K562 (cell line): Measurements from ENCODE around the gene CCM2. TPM values are rescaled to one million over a fixed set of nuclear protein-coding genes. Genes with fewer than 3 reads are reported as not detected.

Experiments used
- ATAC-seq: fragments of 200-7000 bp; cut with Tn5 transposase; 3 replicates; pipeline ENCODE4 v1.9.1; 2020; ENCODE audit warnings: moderate library complexity
- BruUV-seq: library from RNA; stranded (reverse); fragments of 400-500 nt; replicated peaks from 2 replicates; lab custom pipeline; 2021; lab: Mats Ljungman, UMichigan
- CTCF ChIA-PET: fragments of 300-600 bp; formaldehyde crosslinking; extraction: SDS; loops from one replicate; lab custom pipeline; 2021; ENCODE audit warnings: low intra/inter-chr PET ratio; lab: Yijun Ruan, JAX
- POLR2A ChIA-PET: fragments of 300-600, 350-650 bp; sonication (Branson Sonifier 250); formaldehyde crosslinking; extraction: SDS; loops from one replicate; lab custom pipeline; 2021; ENCODE audit warnings: antibody characterized with exemption, inconsistent platforms; lab: Yijun Ruan, JAX
- DNase-seq, 4 experiments: peaks; one replicate each; pipeline versions ENCODE4 v3.0.0 to v3.0.0-alpha.2; 2011 to 2018; ENCODE audit warnings: low spot score in 3 of 4, mixed read lengths in 3 of 4; ENCODE audit errors: extremely low read depth in 1 of 4
- FAIRE-seq: peaks from 2 replicates; lab custom pipeline; 2011; peaks lifted over from hg19 to GRCh38; lab: Jason Lieb, UNC
- H2AFZ ChIP-seq: 2 replicates; pipeline ENCODE4 v1.6.0; 2011; ENCODE audit warnings: low read depth, low read length, control low read depth, inconsistent platforms
- H3K27ac ChIP-seq: fragments of 200-600 bp; 3 replicates; pipeline ENCODE4 v1.8.0; 2011; ENCODE audit warnings: low read depth, mild to moderate bottlenecking, control low read depth, inconsistent platforms, low read length, moderate library complexity, mixed read lengths; ENCODE audit errors: extremely low read depth
- H3K27me3 ChIP-seq, 2 experiments: fragments of 300-600 bp in 1 of 2; 2 replicates in 1 of 2; 3 replicates in 1 of 2; pipeline versions ENCODE4 v1.6.0 to v1.8.0; 2011; ENCODE audit warnings: inconsistent platforms in 2 of 2, low read length in 2 of 2, mild to moderate bottlenecking in 1 of 2, mixed read lengths in 1 of 2, moderate library complexity in 1 of 2; ENCODE audit not compliant: control insufficient read depth in 2 of 2, insufficient read depth in 2 of 2
- H3K36me3 ChIP-seq: fragments of 300-600 bp; 3 replicates; pipeline ENCODE4 v1.8.0; 2011; ENCODE audit warnings: mild to moderate bottlenecking, low read length, inconsistent platforms; ENCODE audit not compliant: control insufficient read depth, insufficient read depth
- H3K4me1 ChIP-seq, 2 experiments: fragments of 200-600 bp in 1 of 2; replicated peaks in 1 of 2; 2 replicates in 1 of 2; 3 replicates in 1 of 2; pipeline versions ENCODE4 v1.5.1 to v1.8.0; 2011; ENCODE audit warnings: inconsistent platforms in 2 of 2, low read length in 2 of 2, mild to moderate bottlenecking in 1 of 2, mixed read lengths in 1 of 2, moderate library complexity in 1 of 2; ENCODE audit not compliant: control insufficient read depth in 2 of 2, insufficient read depth in 2 of 2
- H3K4me2 ChIP-seq: 2 replicates; pipeline ENCODE4 v1.6.1; 2011; ENCODE audit warnings: low read length, control low read depth, inconsistent platforms, mixed read lengths; ENCODE audit not compliant: insufficient read depth
- H3K4me3 ChIP-seq: fragments of 200-600 bp; sonication (generic), shearing (Covaris generic); 2 replicates; pipeline ENCODE4 v1.5.1; 2016; ENCODE audit warnings: control low read depth, inconsistent platforms
- H3K79me2 ChIP-seq: fragments of 200-600 bp; 3 replicates; pipeline ENCODE4 v1.8.0; 2011; ENCODE audit warnings: low read length, inconsistent platforms; ENCODE audit not compliant: control insufficient read depth, insufficient read depth
- H3K9ac ChIP-seq, 2 experiments: 2 replicates each; pipeline versions ENCODE4 v1.6.0 to v1.6.1; 2011; ENCODE audit warnings: low read depth in 2 of 2, low read length in 2 of 2, control low read depth in 1 of 2, inconsistent platforms in 1 of 2, mild to moderate bottlenecking in 1 of 2, mixed read lengths in 1 of 2; ENCODE audit not compliant: insufficient read depth in 1 of 2
- H3K9me1 ChIP-seq: one replicate; pipeline ENCODE4 v1.6.0; 2011; ENCODE audit warnings: inconsistent platforms, mild to moderate bottlenecking, low read length, moderate library complexity; ENCODE audit not compliant: control insufficient read depth, insufficient read depth
- H3K9me3 ChIP-seq: replicated peaks from 2 replicates; pipeline ENCODE4 v1.5.1; 2011; ENCODE audit warnings: low read depth, low read length, inconsistent platforms; ENCODE audit not compliant: control insufficient read depth, insufficient read depth
- H4K20me1 ChIP-seq: replicated peaks from 2 replicates; pipeline ENCODE4 v1.6.1; 2011; ENCODE audit warnings: low read length, inconsistent platforms, mixed read lengths; ENCODE audit not compliant: control insufficient read depth, insufficient read depth
- CBFB ChIP-seq: sonication (generic); formaldehyde crosslinking; IDR thresholded peaks from 2 replicates; pipeline ENCODE4 v1.4.0; 2020; ENCODE audit warnings: mild to moderate bottlenecking, missing genetic modification reagents
- CCAR2 ChIP-seq: fragments of 200-400 bp; formaldehyde crosslinking; IDR thresholded peaks from 2 replicates; pipeline ENCODE4 v1.6.1; 2017; ENCODE audit warnings: mild to moderate bottlenecking, low read depth, low read length
- MED1 ChIP-seq: sonication (generic); formaldehyde crosslinking; IDR thresholded peaks from 2 replicates; pipeline ENCODE4 v1.8.1; 2023; ENCODE audit warnings: missing genetic modification reagents, borderline replicate concordance
- MXI1 ChIP-seq: IDR thresholded peaks from 2 replicates; pipeline ENCODE4 v1.6.1; 2011; ENCODE audit warnings: low read depth, mild to moderate bottlenecking, improper control_type of control experiment, low read length
- NCOA2 ChIP-seq, 2 experiments: fragments of 450-650 bp; IDR thresholded peaks; 2 replicates each; pipeline ENCODE4 v1.6.1; 2018; ENCODE audit warnings: mild to moderate bottlenecking in 2 of 2, moderate library complexity in 1 of 2; ENCODE audit not compliant: partially characterized antibody in 2 of 2
- NELFE ChIP-seq: IDR thresholded peaks from 2 replicates; pipeline ENCODE4 v1.6.1; 2011; ENCODE audit warnings: mild to moderate bottlenecking; ENCODE audit not compliant: insufficient read depth, insufficient read length
- NR4A1 ChIP-seq, 2 experiments: fragments of 250-450 bp in 1 of 2; fragments of 450-650 bp in 1 of 2; sonication (Bioruptor Pico) in 1 of 2; IDR thresholded peaks; 2 replicates each; pipeline versions ENCODE4 v1.4.0 to v1.6.1; 2016 to 2020; ENCODE audit warnings: mild to moderate bottlenecking in 2 of 2, missing compliant biosample characterization in 1 of 2, missing genetic modification characterization in 1 of 2, moderate library complexity in 1 of 2
- POLR3A ChIP-seq: IDR thresholded peaks from 2 replicates; pipeline ENCODE4 v1.6.1; 2011; ENCODE audit warnings: borderline replicate concordance, mild to moderate bottlenecking, moderate library complexity; ENCODE audit not compliant: insufficient read length, insufficient read depth; ENCODE audit errors: extremely low read depth
- RFX7 ChIP-seq: fragments of 250-450 bp; sonication (Bioruptor Pico); IDR thresholded peaks from 2 replicates; pipeline ENCODE4 v1.5.1; 2021; ENCODE audit warnings: mild to moderate bottlenecking
- SAFB2 ChIP-seq: fragments of 200-400 bp; formaldehyde crosslinking; IDR thresholded peaks from 2 replicates; pipeline ENCODE4 v1.6.1; 2018; ENCODE audit warnings: borderline replicate concordance, low read length, low read depth, moderate library complexity; ENCODE audit not compliant: severe bottlenecking
- SETDB1 ChIP-seq: IDR thresholded peaks from one replicate; pipeline ENCODE4 v1.6.1; 2012; ENCODE audit warnings: low read length, control low read depth, inconsistent platforms
- SP2 ChIP-seq: IDR thresholded peaks from 2 replicates; pipeline ENCODE4 v1.6.1; 2011; ENCODE audit warnings: mild to moderate bottlenecking, low read depth, low read length, moderate library complexity; ENCODE audit not compliant: poor library complexity, severe bottlenecking; ENCODE audit errors: extremely low read depth
- SRSF9 ChIP-seq: fragments of 200-400 bp; formaldehyde crosslinking; IDR thresholded peaks from 2 replicates; pipeline ENCODE4 v1.6.1; 2017; ENCODE audit warnings: low read depth, low read length, borderline replicate concordance
- XRCC5 ChIP-seq: fragments of 200-400 bp; formaldehyde crosslinking; IDR thresholded peaks from 2 replicates; pipeline ENCODE4 v1.6.1; 2017; ENCODE audit warnings: low read depth, mild to moderate bottlenecking, low read length
- ZKSCAN3 ChIP-seq: fragments of 250-450 bp; sonication (Bioruptor Pico); IDR thresholded peaks from 2 replicates; pipeline ENCODE4 v1.4.0; 2020
- ZNF224 ChIP-seq: sonication (generic); formaldehyde crosslinking; IDR thresholded peaks from 2 replicates; pipeline ENCODE4 v1.8.0; 2022; ENCODE audit warnings: mild to moderate bottlenecking, missing genetic modification reagents
- ZNF696 ChIP-seq: fragments of 250-450 bp; sonication (Bioruptor Pico); conservative IDR thresholded peaks from 2 replicates; pipeline ENCODE4 v1.4.0; 2020; ENCODE audit warnings: mild to moderate bottlenecking, moderate library complexity
- ZNF778 ChIP-seq: fragments of 450-650 bp; formaldehyde crosslinking; IDR thresholded peaks from 2 replicates; pipeline ENCODE4 v1.4.0; 2020; ENCODE audit warnings: mild to moderate bottlenecking, moderate library complexity
- WGBS: fragments of 100-300 bp; shearing (Covaris generic); methylation state at CpG from one replicate; pipeline ENCODE4 v1.1.6; 2016; ENCODE audit warnings: low coverage, mixed read lengths; ENCODE audit not compliant: insufficient coverage; ENCODE audit errors: missing lambda C conversion rate; 5-methylcytosine and 5-hydroxymethylcytosine counted together
- in situ Hi-C: fragments of 300-500 bp; cut with MboI; formaldehyde crosslinking; loops from 4 replicates; pipeline ENCODE4 v1.15.0; 2018; ENCODE audit warnings: inconsistent platforms, mixed read lengths
- intact Hi-C: fragments of 100-400 bp; cut with micrococcal nuclease; formaldehyde crosslinking; loops from 2 replicates; pipeline ENCODE4 v1.14.2; 2022
- polyA plus RNA-seq, 8 experiments: library from polyadenylated mRNA; depleted of rRNA in 4 of 8; stranded (reverse) in 5 of 8; unstranded in 3 of 8; fragments of >200 nt; fragmentation: Nextera tagmentation in 2 of 8; fragmentation: Illumina TruSeq in 1 of 8; extraction: Ambion mirVana in 2 of 8; extraction: Trizol in 1 of 8; gene quantifications; 2 replicates each; pipeline versions ENCODE4 v1.2.1 to v1.2.3, GENCODE V29; 2011 to 2014; ENCODE audit warnings: inconsistent platforms in 1 of 8, missing spikeins in 1 of 8
- total RNA-seq, 7 experiments: library from RNA; depleted of rRNA in 6 of 7; stranded (reverse); fragments of >200 nt in 6 of 7; fragmentation: Illumina TruSeq in 2 of 7; extraction: Trizol in 2 of 7; gene quantifications; 2 replicates each; pipeline versions ENCODE4 v1.2.1 to v1.2.3, GENCODE V29; 2011 to 2021; ENCODE audit warnings: low replicate concordance in 1 of 7

CCM2 gene
- total and polyA plus RNA-seq, 9 of the 15 experiments (the other 6 are each of a cell fraction or from before 2014, with no cell fraction given): 0.41 to 38.6 (median 25.9) TPM

DNA sequence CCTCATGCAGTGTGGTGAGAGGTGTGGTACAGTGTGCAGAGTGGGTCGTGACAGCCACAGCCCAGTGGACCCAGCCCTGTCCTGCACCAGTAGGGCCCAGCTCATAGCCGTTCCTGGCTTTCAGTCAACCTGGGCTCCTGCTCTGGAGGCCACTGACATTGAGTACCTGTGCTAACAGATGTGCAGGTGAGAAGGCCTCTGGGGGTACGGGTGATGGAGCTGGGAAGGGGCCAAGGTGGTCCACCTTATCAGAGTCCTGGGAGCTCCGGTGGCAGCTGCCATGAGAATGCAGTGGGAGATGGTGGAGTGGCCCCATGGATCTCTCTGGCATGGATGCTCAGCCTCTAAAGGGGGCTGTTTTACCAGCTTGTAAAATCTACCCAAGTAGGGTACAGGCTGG lies 117.6 kb downstream of the CCM2 start:
- Histone ChIP-seq H2AFZ (no peak overlapping the region), H3K4me2 (no peak overlapping the region), H3K27ac (no peak overlapping the region), H3K9me3 (no peaks in the 10 kb centered on the region), H3K9me1 (no peaks in the 10 kb centered on the region), H3K4me3 (no peak overlapping the region), H3K36me3 (no peaks in the 10 kb centered on the region), H3K4me1 (peaks cover 4 to 6% of the 10 kb centered on the region in 2 experiments; a peak in 4 of 5 replicates), H3K27me3 (no peaks in the 10 kb centered on the region), H3K79me2 (peaks cover 3% of the 10 kb centered on the region; the same call in 1 of the 3 replicates), H3K9ac (peak overlapping the region in 1 of 2 experiments; percentile 53; a peak in 1 of 4 replicates), H4K20me1 (no peaks in the 10 kb centered on the region)
- ChIA-PET CTCF (no interaction called here), POLR2A (interaction anchor here (1.0 to 2.4 kb wide), 2 partner anchors 8 to 13 kb away, joined by 3 to 5 read pairs; no protein-coding TSS in a partner anchor)
- BruUV-seq: no TSS peak
- 12% methylated on average over 4 of the region's 4 CpGs for WGBS
- intact Hi-C loops (no loop called here), in situ Hi-C loops (no loop called here)
- DNase-seq (no peak), FAIRE-seq (no peak), ATAC-seq (no peak)
- no peak for TF ChIP-seq RFX7 (CRISPR knock-in tag)
- TF ChIP-seq NCOA2 (IDR thresholded peaks at IDR 0.05; ENCODE audit: partially characterized antibody in 2 of 2): no peak
- TF ChIP-seq CCAR2: no peak
- TF ChIP-seq ZNF778: no peak
- TF ChIP-seq SETDB1: no peak
- no peak for TF ChIP-seq ZNF224 (CRISPR knock-in tag)
- no peak for TF ChIP-seq MXI1
- TF ChIP-seq SP2: no peak
- TF ChIP-seq MED1 (CRISPR knock-in tag): no peak
- no peak for TF ChIP-seq NELFE
- TF ChIP-seq POLR3A: no peak
- no peak for TF ChIP-seq SAFB2
- no peak for TF ChIP-seq NR4A1 (CRISPR knock-in tag; IDR thresholded peaks at IDR 0.05)
- TF ChIP-seq NR4A1 (tag; IDR thresholded peaks at IDR 0.05): no peak
- TF ChIP-seq CBFB (CRISPR knock-in tag): no peak
- TF ChIP-seq SRSF9: no peak
- no peak for TF ChIP-seq ZNF696
- TF ChIP-seq ZKSCAN3 (CRISPR knock-in tag): no peak
- no peak for TF ChIP-seq XRCC5
